Activated naive CD4-positive, alpha-beta T cell treated with anti-CD3 and anti-CD28 coated beads, Interleukin-2, amount 50 U/mL, for 16 hours (primary cell): ENCODE measurements around the gene CDH23.

ENCODE experiments used
- DNase-seq: peaks from one replicate; pipeline ENCODE4 v3.0.0-alpha.2; 2020

The CDH23 gene

DNA sequence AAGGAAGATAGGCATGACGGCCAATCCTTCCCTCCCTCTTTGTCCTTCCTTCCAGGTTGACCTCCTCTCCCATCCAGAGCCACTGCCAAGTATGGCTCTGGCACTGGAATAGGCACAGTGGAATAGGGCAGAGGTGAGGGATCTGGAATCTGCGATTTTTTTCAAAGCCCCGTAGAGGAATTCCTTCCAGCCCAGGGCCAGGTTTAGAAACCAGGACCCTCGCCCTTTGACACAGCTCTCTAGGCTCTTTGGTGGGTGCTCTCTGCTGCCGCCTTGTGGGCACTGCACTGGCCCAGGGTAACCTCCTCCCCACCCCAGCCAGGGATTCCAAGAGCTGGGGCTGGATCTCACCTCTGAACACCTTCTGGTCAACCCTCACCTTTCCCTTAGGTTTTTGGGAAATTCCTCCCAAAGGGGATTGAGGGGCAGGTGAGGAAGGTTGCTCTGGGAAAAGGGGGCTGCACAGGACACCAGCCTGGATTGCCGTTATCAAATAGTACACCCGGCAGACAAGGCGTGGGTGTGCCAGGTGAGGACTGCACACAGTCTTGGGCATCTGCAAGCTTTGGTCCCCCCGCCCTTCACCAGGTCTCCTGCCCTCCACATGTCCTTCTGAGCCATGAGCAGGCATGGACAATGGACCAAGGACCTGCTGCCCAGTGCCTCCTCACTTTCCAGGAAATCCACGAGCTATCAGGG, 300.1 kb downstream of the CDH23 start:
- peak; percentile 73 for DNase-seq

DNA sequence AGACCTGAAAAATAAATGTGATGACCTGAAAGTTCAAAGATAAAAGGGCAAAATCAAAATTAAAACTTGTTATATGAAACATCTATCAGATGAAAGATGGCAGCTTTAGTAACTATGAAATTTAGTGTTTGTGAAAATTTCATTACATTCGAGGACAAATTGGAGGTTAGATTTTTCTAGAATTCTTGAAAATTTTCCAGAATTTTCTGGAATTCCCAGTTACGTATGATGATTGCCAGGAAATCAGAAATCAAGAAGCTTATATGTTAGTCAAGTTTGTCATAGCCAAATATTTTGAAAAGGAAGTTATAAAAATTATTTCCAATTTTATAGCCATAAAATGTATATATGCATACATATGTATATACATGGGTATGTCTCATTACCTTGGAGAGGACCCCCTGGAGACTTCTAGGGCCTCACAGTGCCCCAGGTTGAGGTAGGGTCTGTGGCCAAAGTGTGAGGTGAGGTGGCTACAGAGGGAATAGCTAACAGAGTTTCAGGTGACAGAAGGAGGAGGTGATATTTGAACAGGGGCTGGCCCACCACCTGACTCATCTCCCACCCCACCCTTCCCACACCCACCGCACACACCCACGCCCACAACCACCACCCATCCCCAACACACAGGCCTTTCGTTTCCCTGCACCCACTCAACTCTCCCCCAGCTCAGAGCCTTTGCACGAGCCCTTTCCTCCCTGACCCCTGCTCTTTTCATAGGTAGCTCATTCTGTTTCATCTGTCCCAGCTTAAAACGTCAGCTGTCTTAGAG, 301.4 kb downstream of the CDH23 start:
- DNase-seq, result no peak

GRCh38 chr10:71698737-71699136, 302.0 kb downstream of the CDH23 start:
- DNase-seq, result no peak

DNA sequence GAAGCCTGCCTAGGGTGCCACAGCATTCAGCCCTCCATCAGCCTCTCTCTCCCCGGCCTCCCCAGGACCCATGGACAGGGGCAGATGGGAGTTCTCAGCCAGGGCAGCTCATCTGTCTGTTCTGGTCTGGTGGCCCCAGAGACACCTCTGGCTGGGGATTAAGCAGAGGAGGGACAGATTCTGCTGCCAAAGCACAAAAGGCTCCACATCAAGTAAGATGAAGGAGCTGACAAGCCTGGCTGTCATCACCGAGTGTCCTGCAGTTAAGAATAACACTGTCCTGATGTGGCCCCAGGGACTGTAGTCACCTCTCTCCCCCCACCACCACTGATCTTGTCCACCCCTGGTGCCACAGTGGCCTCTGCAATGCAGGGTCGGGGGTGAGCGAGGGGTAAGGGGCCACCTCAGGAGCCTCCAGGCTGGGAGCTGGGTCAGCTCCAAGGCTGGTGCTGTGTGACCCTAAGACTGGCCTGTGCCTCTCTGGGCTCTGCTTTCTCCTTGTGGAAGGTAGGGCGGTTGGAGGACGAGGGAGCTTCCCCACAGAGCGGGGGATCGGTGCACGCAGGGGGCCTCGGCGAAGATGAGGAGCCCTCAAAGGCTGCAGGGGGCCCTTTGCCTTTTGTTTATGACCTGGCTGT, 304.1 kb downstream of the CDH23 start:
- DNase-seq, result no peak

DNA sequence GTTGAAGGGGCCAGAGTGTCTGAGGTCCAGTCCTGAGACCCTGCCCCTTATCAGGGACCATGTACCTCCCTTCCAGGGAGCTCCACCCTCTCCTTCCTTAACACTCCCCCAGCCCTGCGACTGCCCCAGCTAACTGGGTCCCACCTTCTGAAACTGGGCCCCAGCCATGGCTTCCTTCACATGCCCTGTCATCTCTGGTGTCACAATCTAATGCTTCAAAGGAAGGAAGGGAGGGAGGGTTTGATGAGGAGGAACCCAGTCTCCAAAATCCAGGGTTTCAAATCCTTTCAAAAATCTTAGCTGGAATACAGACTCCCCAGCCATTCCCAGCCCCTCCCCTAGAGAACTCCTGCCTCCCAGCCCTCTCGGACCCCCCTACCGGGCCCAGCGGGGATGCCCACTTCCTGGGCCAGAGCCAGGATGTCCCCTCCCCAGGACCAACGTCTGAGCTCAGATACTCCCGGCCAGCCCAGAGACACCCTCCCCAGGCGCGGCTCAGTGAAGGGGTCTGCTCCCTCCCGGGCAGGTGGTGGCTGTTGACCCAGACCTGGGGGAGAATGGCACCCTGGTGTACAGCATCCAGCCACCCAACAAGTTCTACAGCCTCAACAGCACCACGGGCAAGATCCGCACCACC, 304.9 kb downstream of the CDH23 start:
- no peak for DNase-seq

DNA sequence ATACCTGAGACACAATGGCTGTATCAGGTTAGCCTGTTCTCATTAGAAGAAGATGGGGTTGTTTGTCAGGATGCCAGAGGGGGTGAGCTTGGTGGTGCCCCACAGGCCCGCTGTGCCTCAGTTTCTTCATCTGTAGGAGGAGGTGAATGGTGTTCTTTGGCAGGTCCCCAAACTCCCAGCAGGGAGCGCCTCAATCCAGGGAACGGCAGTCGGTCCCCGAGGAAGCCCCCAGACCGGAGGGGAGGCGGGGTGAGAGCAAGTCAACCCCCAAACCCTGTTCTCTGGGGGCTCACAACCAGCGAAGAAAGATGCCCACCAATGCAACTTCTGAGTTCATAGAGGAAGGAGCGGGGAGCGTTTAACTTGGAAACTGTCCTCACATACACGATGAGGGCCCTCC, 306.9 kb downstream of the CDH23 start:
- DNase-seq, result no peak

DNA sequence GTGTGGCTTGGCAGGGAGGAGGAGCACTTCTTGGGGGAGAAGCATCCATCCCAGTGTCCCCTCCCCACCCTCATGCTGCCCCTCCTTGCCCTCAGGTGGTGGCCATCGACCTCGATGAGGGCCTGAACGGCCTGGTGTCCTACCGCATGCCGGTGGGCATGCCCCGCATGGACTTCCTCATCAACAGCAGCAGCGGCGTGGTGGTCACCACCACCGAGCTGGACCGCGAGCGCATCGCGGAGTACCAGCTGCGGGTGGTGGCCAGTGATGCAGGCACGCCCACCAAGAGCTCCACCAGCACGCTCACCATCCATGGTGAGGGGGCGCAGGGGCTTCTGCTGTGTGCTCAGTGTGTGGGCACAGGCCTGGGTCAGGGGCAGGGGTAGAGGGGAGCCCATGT, 308.1 kb downstream of the CDH23 start:
- DNase-seq, result no peak

DNA sequence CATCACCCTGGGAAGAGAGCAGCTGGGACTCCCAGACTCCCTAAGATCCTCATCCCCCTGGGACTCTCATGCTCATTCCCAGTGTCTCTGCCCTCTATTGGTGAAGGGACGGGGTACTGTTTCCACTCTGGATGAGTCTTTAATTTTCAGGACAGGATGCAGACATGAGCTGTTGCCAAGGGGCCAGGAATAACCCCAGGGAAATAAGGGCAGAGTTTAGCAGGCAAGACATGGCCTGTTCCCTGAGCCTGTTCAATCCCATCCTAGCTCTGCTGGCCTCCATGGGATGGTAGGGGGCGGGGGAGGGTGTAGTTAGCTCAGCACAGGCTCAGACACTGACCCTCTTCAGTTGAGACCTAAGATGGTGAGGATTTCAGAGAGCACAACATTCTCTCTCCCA, 308.9 kb downstream of the CDH23 start:
- DNase-seq, result no peak

DNA sequence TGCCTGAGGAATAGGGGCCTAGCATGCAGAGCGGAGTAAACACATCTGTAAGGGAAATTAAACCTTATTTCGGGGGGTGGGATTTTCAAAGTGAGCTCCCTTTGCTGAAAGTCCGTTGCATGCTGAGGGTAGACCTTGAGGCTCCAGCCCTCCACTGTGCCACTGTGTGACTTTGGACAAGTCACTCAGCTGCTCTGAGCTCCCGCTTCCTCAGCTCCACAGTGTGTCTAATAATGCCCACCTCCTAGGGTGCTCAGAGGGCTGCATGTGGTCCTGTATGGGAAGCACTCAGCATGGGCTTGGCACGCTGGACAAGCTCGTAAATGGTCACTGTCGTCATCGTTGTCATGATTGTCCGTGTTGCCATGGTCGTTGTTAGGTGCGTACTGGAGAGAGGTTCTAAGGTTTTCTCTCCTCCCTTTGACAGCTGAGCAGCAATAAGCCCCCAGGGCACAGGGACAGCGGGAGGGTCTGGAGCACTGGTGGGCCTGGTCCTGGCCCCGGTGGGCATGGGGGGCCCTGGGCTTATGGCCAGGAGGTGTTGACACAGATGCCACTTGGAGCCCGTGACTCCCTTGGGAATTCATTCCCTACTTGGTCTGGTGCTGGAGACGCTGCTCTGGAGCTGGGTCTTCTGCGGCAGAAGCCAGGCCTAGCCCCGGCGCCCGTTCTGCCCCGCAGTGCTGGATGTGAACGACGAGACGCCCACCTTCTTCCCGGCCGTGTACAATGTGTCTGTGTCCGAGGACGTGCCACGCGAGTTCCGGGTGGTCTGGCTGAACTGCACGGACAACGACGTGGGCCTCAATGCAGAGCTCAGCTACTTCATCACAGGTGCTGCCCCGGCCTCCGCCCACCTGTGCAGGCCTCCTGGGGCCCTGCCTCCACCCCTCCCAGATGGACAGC, 309.7 kb downstream of the CDH23 start:
- DNase-seq, result no peak

GRCh38 chr10:71707240-71707789, 310.6 kb downstream of the CDH23 start:
- no peak for DNase-seq

GRCh38 chr10:71708301-71708703, 311.6 kb downstream of the CDH23 start:
- peak; percentile 72 for DNase-seq

GRCh38 chr10:71708897-71709882, 312.5 kb downstream of the CDH23 start:
- DNase-seq, result no peak

- no peak for DNase-seq
Observed at GRCh38 chr10:71710519-71710918, 313.8 kb downstream of the CDH23 start.

DNA sequence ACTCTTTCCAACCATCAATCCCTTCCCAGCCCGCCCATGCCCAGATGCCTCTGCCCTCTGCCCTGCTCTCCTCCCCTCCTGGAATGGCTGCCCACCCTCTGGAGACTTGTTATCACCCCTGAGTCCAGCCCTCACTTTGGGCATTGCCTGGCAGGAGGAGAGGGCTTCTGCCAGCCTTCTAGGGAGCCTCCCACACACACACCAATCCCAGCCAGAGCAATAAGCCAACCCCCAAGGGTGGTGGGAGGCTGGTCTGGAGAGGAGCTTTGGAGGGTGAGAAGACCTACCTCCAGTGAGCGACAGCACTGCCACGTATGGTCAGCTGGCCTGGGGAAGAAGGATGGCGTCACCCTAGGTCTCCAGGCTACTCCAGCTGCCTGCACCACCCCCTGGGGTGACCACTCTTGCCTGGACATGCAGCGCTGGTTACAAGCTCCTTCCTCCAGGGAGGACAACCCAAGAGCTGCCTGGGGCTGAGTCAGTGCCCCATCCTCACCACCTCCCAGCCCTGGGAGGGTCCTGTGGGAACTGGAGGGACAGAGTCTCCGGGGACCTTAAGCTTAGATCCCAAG, 314.4 kb downstream of the CDH23 start:
- no peak for DNase-seq

DNA sequence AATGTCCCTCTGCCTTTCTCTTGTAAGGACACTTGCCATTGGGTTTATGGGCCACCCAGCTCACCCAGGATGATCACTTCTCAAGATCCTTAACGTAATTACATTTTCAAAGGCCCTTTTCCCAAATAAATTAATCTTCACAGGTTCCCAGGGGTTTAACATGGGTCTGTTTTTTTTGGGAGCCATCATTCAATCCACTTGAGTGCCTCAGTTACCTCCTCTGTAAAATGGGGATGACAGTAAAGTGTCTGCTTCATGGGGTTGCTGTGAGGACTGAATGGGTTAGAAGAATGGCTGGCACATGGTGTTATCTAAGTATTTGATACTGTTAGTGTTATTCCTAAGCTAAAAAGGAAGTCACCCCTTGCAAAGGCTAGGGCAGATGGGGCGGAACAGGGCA, 315.4 kb downstream of the CDH23 start:
- DNase-seq, result no peak

- DNase-seq, result no peak
Observed at GRCh38 chr10:71712572-71713134, 315.9 kb downstream of the CDH23 start.

GRCh38 chr10:71713135-71714030, 316.7 kb downstream of the CDH23 start:
- DNase-seq, result no peak

- no peak for DNase-seq
Observed at GRCh38 chr10:71714031-71714410, 317.3 kb downstream of the CDH23 start.

DNA sequence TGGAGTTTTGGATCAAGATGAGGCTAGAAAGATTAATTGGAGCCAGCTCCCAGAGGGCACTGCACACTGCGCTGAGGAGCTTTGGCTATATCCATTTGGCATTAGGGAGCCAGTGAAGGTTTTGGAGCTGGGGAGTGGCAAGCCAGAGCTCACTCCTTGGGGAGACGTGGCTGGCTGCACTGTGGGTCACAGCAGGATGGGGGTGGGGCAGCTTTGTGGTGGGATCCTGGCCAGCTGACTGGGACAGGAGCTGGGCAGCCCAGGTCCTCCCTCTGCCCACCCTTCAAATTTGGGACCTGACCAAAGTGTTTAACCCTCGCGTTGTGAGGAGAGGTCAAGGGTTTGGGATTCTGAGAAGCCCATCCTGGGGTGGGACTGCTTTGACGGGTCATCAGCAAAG, 317.9 kb downstream of the CDH23 start:
- no peak for DNase-seq
